HG03457 (cell line): ENCODE results near the gene KRT80.

Source experiments
- ATAC-seq: cut with Tn5 transposase; IDR thresholded peaks from one replicate; pipeline ENCODE4 v1.9.1; 2021; ENCODE audit warnings: moderate number of reproducible peaks; ENCODE audit not compliant: unreplicated experiment

Gene KRT80

DNA sequence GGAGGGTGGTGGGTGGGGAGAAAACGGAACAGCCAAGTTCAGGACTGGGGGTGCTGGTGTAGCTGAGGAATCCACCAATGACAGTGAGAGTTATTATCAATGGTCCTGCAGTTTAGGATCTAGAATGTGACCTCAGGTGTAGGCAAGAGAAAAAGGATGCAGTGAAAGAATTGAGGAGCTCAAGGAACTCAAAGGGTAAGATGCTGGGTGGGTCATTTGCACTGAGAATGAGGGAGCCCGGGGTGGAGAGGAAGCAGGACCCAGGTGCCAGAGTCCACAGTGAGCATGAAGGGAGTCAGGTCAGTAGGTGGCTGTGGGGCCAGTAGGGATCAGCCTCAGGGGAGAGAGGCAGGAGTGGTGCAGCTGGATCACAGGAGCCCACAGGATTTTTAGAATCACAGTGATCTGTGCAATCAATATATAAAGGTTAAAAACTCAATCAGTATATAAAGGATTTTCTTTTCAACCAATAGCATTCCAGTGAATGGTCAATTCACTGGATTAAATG lies 38.1 kb upstream of the KRT80 start:
- ATAC-seq: no peak

DNA sequence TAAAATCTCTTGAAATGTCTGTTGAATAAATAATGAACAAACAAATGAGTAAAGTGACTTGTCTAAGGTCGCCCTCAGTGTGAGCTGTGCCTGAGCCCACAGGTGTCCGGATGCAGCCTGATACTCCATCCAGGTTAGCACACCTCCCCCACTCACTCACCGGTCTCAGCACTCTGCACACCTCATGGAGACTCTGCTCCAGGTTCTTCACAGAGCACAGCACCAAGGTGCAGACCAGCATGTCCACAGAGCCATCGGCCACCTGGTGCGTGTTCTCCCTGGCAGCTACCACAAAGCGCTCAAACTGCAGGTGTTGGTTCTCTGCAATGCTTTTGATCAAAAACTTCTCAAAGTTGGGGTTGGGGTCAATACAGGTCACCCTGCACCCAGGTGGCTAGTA lies 37.1 kb upstream of the KRT80 start:
- no peak for ATAC-seq

DNA sequence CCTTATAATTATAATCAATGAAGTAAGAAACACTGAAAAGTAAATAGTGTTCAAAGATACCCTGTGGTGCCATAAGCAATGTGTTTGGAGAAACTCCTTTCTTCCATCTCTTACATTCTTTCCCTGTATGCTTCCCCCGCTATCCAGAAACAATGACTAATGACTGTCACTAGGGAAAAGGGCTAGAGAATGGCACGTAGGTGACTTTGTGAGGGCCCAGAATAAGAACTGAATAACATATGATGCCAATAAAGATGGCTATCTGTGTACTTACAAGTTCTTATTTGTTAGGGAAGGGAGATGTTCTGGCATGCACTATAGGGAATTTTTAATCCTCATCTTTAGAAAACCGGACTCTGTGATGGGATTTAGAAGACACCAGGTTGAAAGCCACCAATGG lies 36.6 kb upstream of the KRT80 start:
- ATAC-seq: no peak

DNA sequence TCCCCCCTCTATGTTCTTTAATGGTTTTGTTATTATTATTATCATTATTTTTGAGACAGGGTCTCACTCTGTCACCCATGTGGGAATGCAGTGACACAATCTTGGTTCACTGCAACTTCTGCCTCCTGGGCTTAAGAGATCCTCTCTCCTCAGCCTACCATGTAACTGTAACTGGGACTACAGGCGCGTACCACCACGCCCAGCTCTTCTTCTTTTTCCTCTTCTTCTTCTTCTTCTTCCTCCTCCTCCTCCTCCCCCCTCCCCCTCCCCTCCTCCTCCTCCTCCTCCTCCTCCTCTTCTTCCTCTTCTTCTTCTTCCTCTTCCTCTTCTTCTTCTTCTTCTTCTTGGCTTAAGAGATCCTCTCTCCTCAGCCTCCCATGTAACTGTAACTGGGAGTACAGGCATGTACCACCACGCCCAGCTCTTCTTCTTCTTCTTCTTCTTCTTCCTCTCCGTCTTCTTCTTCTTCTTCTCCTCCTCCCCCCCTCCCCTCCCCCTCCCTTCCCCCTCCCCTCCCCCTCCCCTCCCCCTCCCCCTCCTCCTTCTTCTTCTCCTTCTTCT lies 35.9 kb upstream of the KRT80 start:
- no peak for ATAC-seq

DNA sequence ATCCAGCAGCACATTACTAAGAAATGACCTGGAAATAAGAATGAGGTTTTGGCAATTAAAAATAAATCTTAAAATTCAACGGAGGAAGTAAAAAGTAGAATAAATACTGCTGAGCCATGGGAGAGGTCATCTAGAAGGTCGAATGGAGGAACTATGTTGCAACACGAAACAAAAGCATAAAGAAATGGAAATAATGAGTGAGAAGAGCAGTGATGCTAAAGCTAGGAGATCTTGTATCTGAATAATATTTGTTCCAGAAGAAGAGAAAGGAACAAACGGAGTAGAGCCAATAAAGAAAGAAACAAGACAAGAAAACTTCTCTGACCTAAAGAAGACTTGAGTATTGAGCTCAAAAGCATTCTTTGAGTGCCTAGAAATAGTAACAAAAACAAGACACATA lies 34.6 kb upstream of the KRT80 start:
- no peak for ATAC-seq

DNA sequence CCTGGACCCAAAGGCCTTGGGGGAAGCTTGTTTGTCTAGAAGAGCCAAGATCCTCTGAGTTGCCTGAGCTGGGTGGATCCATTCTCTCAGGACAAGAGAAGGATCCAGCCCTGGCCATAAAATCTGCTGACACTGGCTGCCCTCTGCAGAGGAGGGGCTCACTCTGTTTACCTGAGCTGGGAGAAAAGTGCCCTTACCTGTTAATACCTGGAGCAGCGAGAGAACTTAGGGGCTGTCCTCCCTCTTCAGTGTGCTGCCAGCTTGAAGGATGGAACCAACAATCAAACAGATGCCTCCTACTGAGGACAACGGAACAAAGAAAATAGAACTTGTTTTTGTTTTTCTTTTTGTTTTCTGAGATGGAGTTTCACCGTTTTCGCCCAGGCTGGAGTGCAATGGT lies 33.9 kb upstream of the KRT80 start:
- ATAC-seq: no peak

DNA sequence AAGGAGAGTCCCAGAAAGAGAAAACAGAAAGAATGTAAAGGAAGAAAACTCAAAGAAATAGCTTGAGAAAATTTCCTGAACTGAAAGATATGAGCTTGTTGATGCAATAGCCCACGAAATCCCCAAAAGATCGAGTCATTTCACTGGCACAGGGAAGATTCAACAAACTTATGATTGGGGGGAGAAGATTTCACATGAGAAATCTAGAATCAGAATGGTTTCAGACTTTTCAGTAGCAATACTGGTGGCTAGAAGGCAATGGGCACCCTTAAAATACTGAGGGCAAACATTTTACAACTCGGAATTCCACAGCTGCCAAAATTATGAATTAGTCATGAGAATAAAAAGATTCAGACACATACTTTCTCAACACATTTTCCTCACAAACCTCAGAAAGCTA lies 32.3 kb upstream of the KRT80 start:
- no peak for ATAC-seq

DNA sequence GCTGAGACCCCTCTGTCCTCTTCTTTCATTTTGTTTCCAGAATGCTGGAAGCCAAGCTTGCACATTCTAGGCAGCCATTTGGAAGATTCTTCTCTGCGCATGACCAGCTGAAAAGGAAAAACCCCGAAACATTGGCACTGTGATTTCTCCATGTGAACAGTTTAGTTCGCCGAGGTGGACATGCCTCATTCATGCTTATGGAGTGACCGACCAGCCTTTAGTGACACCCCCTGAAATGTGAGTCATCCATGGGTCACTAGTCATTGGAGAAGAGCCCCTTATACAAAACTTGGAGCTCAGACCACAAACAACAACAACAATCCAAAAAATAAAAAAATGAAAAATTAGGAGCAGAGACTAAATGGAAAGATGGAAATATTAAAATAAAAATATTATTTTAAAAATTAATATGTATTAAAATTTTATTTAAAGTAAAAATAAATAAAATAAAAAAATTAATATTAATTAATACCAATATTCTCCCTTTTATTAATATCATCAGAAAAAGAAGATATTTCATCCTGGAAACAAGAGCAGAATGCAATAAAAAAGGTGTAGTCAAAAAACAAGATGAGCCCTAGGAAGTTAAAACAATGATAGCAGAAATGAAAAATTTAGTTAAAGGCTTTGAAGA lies 31.7 kb upstream of the KRT80 start:
- no peak for ATAC-seq

DNA sequence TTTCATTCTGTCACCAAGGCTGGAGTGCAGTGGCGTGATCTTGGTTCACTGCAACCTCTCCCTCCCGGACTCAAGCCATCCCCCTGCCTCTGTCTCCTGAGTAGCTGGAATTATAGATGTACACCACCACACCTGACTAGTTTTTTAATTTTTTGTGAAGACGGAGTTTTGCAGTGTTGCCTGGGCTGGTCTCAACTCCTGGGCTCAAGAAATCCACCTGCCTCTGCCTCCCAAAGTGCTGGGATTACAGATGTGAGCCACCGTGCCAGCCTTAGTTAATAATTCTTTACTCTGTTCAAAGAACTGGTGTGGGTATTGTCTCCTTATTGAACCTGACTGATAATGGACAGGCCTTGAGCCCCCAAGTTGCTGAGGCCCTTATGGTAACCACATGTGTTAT lies 30.9 kb upstream of the KRT80 start:
- no peak for ATAC-seq

DNA sequence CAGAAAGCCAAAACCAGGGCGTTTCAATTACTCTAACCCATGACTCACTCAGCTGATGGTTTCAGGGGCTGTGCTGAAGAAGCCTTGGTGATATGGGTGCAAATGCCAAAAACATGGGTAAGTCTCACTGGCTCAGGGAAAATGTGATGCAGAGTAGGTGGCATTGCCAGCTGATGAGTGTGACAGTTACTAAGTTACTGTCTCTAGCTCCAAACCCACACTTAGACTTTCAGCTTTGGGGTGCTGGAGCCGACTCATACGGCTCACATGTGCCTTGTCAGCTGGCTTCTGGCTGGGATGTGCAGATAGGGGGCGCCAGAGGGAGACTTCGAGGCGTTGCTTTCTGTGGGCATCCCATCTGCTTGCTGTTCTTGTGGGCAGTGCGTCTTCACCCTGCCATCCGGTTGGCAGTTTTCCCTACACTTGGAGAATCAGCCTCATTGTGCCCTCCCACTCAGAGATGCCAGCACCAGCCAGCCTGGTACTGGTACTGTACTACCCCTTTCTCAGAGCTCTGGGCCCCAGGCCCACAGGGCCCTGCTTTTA lies 30.2 kb upstream of the KRT80 start:
- no peak for ATAC-seq

DNA sequence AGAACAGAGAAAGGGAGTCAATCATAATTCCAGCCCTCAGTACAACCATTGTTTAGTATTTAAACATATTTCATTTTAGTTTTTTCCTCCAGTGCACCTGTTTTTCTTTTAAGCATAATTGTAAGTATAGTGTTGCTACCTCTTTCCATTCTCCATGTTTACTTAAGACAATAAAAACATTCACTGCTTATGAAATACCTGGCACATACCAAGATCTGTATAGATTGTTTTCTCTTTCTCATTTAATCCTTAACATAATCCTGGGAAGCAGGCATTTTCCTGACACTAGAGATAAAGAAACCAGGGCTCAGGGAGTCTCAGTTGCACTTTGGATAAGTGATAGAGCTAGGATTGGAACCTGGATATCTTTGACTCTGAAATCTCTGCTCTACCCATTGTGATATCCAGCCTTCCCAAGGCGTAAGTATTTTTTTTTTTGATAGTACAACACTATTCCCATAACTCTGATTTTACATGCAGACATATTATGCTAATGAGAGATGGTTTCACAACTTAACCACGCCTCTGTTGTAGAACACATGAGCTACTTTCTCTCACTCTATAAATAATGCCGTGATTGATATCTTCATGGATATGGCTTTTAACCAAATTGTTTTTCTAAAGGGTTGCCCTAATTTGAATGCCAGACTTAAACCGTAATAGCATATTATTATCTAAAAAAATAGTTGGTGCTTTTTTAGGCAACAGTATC lies 29.4 kb upstream of the KRT80 start:
- ATAC-seq: no peak

DNA sequence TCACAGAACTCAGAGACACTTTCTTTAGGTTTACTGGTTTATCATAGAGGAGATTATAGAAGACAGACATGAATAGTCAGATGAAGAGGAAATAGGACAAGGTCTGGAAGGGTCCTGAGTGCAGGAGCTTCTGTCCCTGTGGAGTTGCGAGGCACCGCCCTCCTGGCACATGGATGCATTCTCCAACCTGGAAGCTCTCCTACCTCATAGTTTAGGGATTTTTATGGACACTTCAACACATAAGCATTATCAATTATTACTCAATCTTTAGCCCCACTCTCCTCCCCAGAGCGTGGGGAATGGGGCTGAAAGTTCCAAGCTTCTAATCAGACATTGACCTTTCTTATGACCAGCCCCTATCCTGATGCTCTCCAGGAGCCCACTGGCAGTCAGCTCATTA lies 28.7 kb upstream of the KRT80 start:
- ATAC-seq: no peak

DNA sequence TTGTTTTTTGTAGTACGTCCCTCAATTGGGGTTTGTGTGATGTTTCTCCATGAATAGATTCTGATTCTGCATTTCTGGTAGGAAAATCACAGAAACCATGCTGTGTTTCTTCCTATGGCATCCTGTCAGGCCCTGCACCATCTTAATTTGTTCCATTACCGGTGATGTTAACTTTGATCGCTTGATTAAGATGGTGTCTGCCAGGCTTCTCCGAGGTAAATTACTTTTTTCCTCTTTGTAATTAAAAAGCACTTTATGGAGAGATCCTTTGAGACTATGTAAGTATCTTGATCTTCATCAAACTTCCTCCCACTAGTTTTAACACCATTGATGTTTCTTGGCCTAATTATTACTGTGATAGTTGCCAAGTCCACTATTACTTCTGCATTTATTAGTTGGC lies 26.2 kb upstream of the KRT80 start:
- no peak for ATAC-seq

DNA sequence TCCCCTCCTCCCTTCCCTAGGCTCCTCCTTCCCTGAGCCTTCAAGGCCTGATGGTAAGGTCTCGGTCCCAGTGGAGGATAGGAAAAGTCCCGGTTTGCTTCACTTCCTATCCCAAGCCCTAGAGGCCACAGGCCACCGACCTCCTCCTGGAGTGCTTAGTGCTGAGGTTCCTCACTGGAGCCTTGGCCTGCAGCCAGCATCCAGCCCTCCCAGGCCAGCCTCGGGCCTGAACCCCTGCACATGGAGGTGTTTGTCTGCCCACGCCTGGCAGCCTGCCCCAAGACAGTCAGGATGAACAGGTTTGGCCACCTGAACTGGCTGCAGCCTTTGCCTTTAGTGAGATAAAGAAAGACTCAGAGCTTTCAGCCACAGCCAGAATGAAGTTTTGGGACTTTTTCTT lies 25.4 kb upstream of the KRT80 start:
- ATAC-seq: no peak

DNA sequence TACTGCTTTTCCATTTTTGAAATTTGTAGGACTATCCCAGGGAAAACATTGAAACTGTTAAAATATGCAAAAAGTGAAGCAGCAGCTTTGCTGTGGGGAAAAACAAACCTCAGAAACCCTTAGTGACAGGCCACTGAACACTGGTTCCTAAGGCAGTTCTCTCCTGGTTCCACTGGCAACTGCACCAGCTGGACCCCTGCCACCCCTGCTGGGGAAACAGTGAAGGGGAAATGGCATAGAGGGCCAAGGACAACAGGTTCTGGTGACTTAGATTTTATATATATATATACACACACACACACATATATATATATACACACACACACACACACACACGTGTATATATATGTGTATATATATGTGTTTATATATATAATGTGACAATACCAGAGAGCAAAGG lies 25.0 kb upstream of the KRT80 start:
- ATAC-seq: no peak

DNA sequence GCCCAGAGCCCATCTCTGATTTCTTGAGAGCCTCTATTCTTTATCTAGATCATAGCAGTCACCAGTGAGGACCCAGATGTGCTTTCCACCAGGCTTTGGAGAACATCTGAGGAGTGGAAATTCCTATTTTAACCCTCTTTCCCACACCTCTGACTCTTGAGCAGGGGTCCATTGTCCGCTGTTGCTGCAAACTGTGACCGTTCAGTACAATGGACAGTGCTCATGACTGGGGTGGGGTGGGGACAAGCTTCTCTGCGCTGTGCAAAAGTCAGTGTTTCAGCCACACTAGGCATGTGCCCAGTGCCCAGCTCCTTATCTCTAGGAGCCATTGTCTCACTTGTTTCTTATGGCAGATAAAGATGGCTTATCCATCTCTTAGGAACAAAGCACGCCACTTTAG lies 24.3 kb upstream of the KRT80 start:
- ATAC-seq: no peak

DNA sequence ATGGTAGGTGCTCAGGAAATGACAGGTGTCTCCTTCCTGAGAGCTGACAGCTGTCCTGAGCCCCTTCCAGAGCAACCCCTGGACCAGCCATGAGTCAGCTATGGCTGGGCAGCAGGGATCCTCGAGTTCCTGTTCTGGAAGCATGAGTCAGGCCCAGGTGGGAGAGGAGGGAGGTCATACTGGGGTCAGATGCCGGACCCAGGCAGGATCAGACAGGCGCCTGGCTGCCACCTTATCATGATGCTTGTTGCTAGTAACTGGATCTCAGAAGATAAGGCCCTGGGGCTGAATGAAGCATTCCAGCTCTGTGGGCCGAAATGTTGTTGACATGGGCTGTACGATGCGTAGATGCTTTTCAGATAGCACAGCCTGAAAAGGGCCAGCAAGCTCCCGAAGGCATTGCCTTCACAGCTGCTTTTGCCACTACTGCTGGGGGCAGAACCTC lies 23.8 kb upstream of the KRT80 start:
- no peak for ATAC-seq

DNA sequence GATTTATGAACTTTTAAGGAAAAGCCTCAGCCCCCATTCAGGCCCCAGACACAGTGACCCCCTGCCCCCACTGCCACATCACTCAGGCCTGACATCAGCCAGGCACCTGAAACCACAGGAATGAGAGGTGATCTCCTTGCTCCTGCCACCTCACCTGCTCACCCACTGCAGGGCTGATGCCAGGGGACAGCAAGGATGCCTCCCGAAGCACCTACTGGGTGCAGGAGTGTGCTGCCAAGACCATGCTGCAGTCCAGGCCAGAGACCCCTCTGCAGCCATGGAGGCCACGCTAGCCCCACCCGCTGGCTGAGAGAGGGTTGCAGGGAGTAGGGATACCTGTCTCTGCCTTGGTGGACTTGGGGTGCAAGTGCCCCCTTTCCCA lies 22.6 kb upstream of the KRT80 start:
- no peak for ATAC-seq

DNA sequence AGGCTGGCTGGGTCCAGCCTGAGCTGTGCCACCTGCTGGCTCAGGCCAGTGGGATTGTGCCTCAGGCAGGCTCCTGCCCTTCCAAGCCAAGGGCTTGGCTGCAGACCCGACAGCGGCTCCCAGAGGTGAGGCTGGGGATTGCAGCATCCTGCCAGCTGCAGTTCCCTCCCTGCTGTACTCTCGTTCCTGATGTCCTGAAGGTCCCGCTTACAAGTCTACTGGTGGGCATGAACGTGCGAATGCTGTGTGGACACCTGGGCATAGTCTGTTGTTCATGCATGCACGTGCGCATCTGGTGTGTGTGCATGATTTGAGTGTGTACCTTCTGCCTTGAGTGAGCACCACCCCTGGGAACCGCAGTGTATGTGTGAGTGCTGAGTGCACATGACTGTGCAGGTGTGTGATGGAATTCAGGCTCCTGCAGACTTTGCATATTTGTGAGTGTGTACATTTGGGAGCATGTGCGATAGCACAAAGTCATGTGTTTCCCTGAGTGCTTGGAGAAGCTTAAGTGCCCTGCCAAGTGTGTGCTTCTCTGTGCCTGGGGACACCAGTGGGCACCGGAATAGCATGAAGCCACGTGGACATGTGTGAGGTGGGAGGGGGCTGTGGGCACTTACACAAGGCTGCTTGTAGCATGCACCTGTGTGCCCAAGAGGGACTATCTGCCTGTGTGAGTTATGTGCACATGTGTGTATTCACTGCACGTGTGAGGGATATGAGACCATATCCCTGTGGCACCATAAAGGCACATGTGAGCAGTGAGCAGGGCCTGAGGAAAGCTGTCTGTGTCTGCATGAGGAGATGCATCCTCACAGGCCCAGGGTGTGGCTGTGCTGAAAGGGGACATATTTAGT lies 22.0 kb upstream of the KRT80 start:
- no peak for ATAC-seq

DNA sequence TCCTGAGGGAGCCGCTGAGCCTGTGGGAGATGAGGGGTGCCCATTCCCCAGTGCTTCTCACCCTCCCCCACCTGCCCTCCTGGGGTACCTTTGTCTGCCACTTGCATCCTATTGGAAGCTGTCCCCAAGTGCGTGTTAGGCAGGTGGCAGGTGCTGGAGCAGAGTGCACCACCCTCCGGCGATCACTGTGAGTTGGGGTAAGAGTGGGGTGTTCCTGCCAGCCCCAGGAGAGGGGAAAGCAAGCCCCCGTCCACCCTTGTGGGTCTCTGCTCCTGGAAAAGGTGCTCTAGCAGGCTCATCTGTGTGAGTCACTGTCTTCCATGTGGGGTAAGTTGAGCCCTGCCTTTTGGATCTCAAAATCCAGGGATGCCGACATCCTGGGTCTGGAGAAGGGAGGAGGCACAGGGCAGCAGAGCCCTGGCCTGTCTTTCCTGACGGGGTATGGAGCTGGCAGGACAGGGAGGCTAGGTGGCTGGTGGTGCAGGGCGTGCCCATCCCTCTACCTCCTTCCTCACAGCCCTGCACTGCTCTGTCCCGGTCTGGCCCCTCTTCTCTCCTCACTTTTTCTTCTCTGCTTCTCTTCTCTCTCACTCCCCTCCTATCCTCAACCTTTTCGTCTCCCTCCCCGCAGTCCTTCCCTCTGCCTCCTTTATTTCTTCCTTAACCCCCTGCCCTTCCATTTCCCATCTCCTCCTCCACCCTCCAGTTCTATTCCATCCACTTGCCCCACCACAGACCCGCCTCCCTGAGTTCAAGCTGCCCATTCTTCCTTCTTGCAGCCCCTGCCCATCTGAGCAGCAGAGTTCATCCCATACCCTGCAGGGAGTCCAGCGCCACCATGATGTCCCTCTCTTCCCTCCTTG lies 21.1 kb upstream of the KRT80 start:
- no peak for ATAC-seq
